ENCODE measurements around the gene ADGRA3. TPM values are rescaled to one million over a fixed set of nuclear protein-coding genes. Genes with fewer than 3 reads are reported as not detected.
"Not testable (repeated sequence)": the region's sequence is repeated elsewhere in the genome, so short reads cannot be mapped to it uniquely, and the experiment has no call there.

Gene ADGRA3
- total RNA-seq, 2 donors from 2014 or later: 32.0 to 33.8 TPM

- 72% methylated on average over 2 of the region's 2 CpGs for WGBS
- intact Hi-C loops (cut with DNase I): no loop called here
Observed at GRCh38 chr4:22480675-22481327, 35.1 kb downstream of the ADGRA3 start.

GRCh38 chr4:22478426-22478825 lies 37.4 kb downstream of the ADGRA3 start:
- WGBS: 49% methylated on average over 2 of the region's 2 CpGs
- TF ChIP-seq POLR2A (IDR thresholded peaks at IDR 0.05): no peak
- no peak for TF ChIP-seq CTCF (IDR thresholded peaks at IDR 0.05)
- TF ChIP-seq POLR2AphosphoS5 (IDR thresholded peaks at IDR 0.05): no peak
- intact Hi-C loops (cut with DNase I): no loop called here

More at GRCh38 chr4:22480675-22481327, 35.1 kb downstream of the ADGRA3 start:
- H3K36me3 ChIP-seq: no peaks in the 10 kb centered on the region
- no peak overlapping the region for H3K27ac ChIP-seq
- no peak for DNase-seq (ENCODE audit: low spot score)
- H3K9me3 ChIP-seq: no peaks in the 10 kb centered on the region
- no peaks in the 10 kb centered on the region for H3K4me1 ChIP-seq (replicated peaks)
- no peaks in the 10 kb centered on the region for H3K27me3 ChIP-seq (replicated peaks; ENCODE audit: insufficient read depth)
- H3K4me3 ChIP-seq: no peak overlapping the region
- TF ChIP-seq CTCF (IDR thresholded peaks at IDR 0.05): no peak
- no peak for TF ChIP-seq POLR2AphosphoS5 (IDR thresholded peaks at IDR 0.05)
- no peak for TF ChIP-seq POLR2A (IDR thresholded peaks at IDR 0.05)

GRCh38 chr4:22477813-22478182 lies 38.1 kb downstream of the ADGRA3 start:
- Histone ChIP-seq H3K27ac (no peak overlapping the region), H3K36me3 (no peaks in the 10 kb centered on the region), H3K4me3 (no peak overlapping the region), H3K27me3 (replicated peaks; ENCODE audit: insufficient read depth) (no peaks in the 10 kb centered on the region), H3K9me3 (no peaks in the 10 kb centered on the region), H3K4me1 (replicated peaks) (no peaks in the 10 kb centered on the region)
- 86% methylated on average over 6 of the region's 6 CpGs for WGBS
- TF ChIP-seq POLR2A (IDR thresholded peaks at IDR 0.05) (no peak), CTCF (IDR thresholded peaks at IDR 0.05) (no peak), POLR2AphosphoS5 (IDR thresholded peaks at IDR 0.05) (no peak)
- intact Hi-C loops (cut with DNase I): no loop called here
- DNase-seq (ENCODE audit: low spot score): no peak

More at GRCh38 chr4:22478426-22478825, 37.4 kb downstream of the ADGRA3 start:
- Histone ChIP-seq H3K27me3 (replicated peaks; ENCODE audit: insufficient read depth) (no peaks in the 10 kb centered on the region), H3K9me3 (no peaks in the 10 kb centered on the region), H3K36me3 (no peaks in the 10 kb centered on the region), H3K4me1 (replicated peaks) (no peaks in the 10 kb centered on the region), H3K4me3 (no peak overlapping the region), H3K27ac (no peak overlapping the region)
- no peak for DNase-seq (ENCODE audit: low spot score)

GRCh38 chr4:22477136-22477812 lies 38.6 kb downstream of the ADGRA3 start:
- no peaks in the 10 kb centered on the region for H3K36me3 ChIP-seq
- H3K27ac ChIP-seq: no peak overlapping the region
- WGBS: 19% methylated on average over 8 of the region's 8 CpGs
- no peak overlapping the region for H3K4me3 ChIP-seq
- intact Hi-C loops (cut with DNase I): no loop called here
- peak; percentile 23 for DNase-seq (ENCODE audit: low spot score)
- H3K27me3 ChIP-seq (replicated peaks; ENCODE audit: insufficient read depth): no peaks in the 10 kb centered on the region
- TF ChIP-seq POLR2AphosphoS5 (IDR thresholded peaks at IDR 0.05) (peak; percentile 40), POLR2A (IDR thresholded peaks at IDR 0.05) (no peak), CTCF (IDR thresholded peaks at IDR 0.05) (no peak)
- H3K4me1 ChIP-seq (replicated peaks): no peaks in the 10 kb centered on the region
- no peaks in the 10 kb centered on the region for H3K9me3 ChIP-seq

- H3K9me3 ChIP-seq: no peaks in the 10 kb centered on the region
- WGBS: 93% methylated on average over 7 of the region's 7 CpGs
- no peaks in the 10 kb centered on the region for H3K36me3 ChIP-seq
- TF ChIP-seq POLR2A (IDR thresholded peaks at IDR 0.05) (no peak), CTCF (IDR thresholded peaks at IDR 0.05) (no peak)
- H3K27ac ChIP-seq: no peak overlapping the region
- H3K27me3 ChIP-seq (replicated peaks; ENCODE audit: insufficient read depth): no peaks in the 10 kb centered on the region
- no peaks in the 10 kb centered on the region for H3K4me1 ChIP-seq (replicated peaks)
- DNase-seq (ENCODE audit: low spot score): no peak
- H3K4me3 ChIP-seq: no peak overlapping the region
- intact Hi-C loops (cut with DNase I): no loop called here
Observed at GRCh38 chr4:22476011-22476410, 39.9 kb downstream of the ADGRA3 start.

GRCh38 chr4:22475311-22475646 lies 40.6 kb downstream of the ADGRA3 start:
- H3K4me3 ChIP-seq; DNase-seq (ENCODE audit: low spot score); intact Hi-C loops (cut with DNase I); H3K36me3 ChIP-seq; H3K27ac ChIP-seq; H3K27me3 ChIP-seq (replicated peaks; ENCODE audit: insufficient read depth); H3K9me3 ChIP-seq; H3K4me1 ChIP-seq (replicated peaks): not testable (repeated sequence)
- WGBS: 96% methylated on average over 16 of the region's 16 CpGs
